ENCODE data around the gene DPP9.

The DPP9 gene

GRCh38 chr19:4653793-4654436 lies 69.7 kb downstream of the DPP9 start:
- no peak for DNase-seq

DNA sequence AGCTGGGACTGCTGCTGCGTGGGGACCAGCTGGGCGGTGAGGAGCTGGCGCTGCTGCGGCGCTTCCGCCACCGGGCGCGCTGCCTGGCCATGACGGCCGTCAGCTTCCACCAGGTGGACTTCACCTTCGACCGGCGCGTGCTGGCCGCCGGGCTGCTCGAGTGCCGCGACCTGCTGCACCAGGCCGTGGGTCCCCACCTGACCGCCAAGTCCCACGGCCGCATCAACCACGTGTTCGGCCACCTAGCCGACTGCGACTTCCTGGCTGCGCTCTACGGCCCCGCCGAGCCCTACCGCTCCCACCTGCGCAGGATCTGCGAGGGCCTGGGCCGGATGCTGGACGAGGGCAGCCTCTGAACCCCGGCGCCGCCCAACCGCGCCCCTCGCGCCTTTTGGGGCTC lies 71.6 kb downstream of the DPP9 start:
- no peak for DNase-seq

- DNase-seq, result no peak
These were observed 73.5 kb downstream of the DPP9 start for GRCh38 chr19:4650159-4650558.

DNA sequence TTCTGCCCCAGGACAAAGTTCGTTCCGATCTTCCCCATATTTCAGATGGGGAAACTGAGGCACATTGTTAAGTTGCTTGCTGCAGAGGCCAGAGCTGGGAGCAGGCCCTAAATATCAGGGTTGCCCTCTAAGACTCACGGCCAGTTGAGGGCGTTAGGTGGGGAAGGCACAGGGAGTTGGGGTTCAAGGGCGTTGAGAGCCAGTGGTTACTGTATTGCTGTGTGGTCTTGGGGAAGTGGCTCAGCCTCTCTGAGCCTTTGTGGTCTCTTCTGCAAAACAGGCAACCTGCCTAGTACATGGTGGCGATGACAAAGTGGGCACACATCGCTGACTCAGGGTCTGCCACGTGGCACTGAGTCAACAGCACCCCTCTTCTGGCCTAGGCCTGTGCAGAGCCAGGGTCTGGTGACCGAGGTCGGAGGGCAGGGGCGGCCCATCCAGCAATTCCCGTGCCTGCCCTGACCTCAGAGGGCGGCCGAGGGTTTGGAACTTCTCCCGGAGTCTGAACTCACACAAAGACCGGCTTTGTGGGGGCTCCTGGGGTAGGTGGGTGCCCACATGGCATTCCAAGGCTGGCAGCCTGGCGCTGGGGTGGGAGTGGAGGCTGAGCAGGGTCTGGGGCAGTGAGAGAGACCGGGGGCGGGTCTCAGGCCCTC lies 74.1 kb downstream of the DPP9 start:
- DNase-seq, result no peak

- DNase-seq, result no peak
These were observed 75.7 kb downstream of the DPP9 start for GRCh38 chr19:4647676-4648644.

DNA sequence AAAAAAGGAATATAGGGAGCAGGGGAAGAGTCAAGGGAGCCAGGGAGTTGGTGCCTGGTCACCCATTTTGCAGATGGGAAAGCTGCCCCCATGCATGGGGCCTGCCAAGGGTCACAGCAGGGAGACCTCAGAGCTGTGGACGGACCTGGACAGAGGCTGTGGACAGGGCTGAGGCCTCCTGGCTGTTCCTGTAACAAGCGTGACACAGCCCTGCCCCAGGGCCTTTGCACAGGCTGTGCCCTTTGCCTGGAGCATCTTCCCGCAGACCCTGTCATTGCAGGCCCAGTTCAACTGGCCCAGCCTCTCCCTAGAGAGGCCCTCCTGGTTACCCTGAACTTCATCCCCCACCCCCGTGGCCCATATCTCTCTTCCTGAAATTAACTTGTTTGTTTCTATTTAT lies 77.9 kb downstream of the DPP9 start:
- DNase-seq, result no peak

DNA sequence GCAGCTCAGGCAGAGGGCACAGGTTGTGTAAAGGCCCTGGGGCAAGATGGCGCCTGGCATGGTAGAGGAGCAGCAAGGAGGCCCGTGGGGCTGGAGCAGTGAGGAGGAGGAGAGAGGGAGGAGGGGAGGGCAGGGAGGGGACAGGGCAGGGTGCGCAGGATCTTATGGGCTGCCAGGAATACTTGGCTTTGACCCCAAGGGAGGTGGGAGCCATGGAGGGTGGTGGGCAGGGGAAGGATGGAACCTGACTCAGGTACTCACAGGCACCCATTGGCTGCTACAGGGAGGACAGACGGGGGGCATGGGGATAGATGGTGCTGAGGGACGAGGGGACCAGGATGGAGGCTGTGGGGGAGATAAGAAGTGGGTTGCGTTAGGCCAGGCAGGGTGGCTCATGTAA lies 81.0 kb downstream of the DPP9 start:
- DNase-seq, result no peak

- no peak for DNase-seq
These were observed 82.5 kb downstream of the DPP9 start for GRCh38 chr19:4641132-4641531.

DNA sequence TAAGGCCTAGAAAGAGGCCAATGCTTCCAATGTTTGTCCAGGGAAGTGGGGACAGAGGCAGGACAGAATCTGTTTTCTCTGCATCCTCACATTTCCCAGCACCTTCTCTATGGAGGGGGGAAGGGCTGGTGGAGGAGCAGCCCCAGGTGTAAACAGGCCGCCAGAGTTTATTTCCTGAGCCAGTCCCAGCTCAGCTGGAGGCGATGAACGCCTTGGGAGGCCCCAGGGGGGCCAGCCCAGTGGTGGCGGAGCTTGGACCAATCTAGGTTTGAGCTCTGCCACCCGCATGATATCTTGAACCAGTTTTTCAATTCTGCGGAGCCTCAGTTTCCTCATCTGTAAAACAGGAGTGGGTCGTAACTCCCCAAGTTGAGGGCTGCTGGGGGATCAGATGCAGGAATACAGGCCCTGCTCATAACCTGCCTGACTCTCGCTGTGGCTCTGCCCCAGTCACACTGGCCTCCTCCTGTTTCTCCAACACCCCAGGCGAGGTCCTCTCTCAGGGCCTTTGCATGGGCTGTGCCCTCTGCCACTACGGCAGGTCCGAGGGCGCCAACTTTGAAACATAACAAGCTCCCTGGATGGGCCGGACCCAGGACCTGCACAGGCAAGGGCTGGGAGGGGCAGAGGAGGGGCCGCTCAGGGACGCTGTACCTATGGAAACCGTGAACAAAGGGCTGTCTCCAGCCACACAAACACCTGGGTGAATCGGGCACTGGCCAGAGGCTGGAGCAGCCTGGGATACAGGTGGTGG lies 83.2 kb downstream of the DPP9 start:
- DNase-seq, result no peak

- no peak for DNase-seq
These were observed 84.0 kb downstream of the DPP9 start for GRCh38 chr19:4639531-4640246.

DNA sequence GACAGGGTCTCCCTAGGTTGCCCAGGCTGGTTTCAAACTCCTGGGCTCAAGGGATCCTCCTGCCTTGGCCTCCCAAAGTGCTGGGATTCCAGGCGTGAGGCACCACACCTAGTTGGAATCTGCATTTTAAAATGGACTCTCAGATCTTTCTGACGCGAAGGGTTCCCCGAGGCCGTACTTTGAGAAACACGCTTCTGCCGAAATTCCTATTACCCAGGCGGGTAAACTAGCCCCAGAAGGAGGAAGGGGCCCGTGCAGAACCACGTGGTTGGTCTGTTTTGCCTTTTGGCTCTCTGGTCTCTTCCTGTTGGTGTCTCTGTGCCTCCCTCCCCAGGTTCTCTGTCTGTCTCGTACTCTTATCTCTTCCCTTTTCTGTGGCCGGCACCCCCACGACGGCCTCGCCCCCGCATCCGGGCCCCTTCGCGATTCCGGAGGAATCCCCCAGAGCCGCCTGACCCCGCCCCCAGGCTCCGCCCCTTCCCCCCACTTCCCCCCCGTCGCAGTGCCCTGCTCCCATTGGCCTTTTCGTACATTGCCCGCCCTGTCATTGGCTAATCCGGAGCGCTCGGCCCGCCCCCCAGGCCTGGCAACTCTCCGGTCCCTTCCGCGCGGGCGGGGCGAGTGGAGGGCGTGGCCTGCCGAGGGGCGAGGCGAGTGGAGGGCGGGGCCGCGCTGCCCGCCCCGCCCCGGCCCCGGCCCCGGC lies 84.7 kb downstream of the DPP9 start, which contains the start of gene TNFAIP8L1:
TNFAIP8L1 (plus strand) TSS at position 689 of the 703 bp plus-strand sequence. CDS start 12,354 bp downstream, outside the sequence.
- peak; percentile 97 for DNase-seq

GRCh38 chr19:4638317-4638716 lies 85.3 kb downstream of the DPP9 start:
- DNase-seq, result no peak

- DNase-seq, result no peak
These were observed 86.9 kb downstream of the DPP9 start for GRCh38 chr19:4636761-4637160.

- DNase-seq, result peak; percentile 81
These were observed 87.4 kb downstream of the DPP9 start for GRCh38 chr19:4636151-4636717.

DNA sequence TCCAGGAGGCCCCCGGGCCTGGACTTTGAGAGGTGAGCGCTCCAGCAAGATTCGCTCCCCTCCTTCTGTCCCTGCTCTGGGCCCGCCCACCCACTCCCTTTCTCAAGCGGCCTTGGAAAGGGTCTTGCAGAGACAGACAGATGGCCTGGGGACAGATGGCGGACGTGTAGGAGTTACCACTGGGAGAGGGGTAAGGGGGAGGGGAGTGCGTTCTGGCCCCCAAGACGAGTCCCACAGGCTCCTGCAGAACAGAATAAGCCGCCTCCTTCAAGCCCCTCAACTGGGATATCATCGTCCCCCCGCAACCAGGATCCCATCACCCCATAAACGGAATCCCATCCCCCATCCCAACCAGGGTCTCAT lies 87.9 kb downstream of the DPP9 start:
- peak; percentile 62 for DNase-seq

GRCh38 chr19:4633140-4633967 lies 90.3 kb downstream of the DPP9 start:
- DNase-seq, result peak; percentile 91
